NOMO-1 treated with dmso at 0.1 percent for 144 hours (cell line): ENCODE measurements around the gene NR2F1.

Source experiments
- DNase-seq: peaks from one replicate; lab custom pipeline; 2025; ENCODE audit not compliant: unreplicated experiment; lab: John Stamatoyannopoulos, UW

The NR2F1 gene

GRCh38 chr5:93590493-93590892 lies 7.5 kb downstream of the NR2F1 start:
- DNase-seq: no peak

- DNase-seq: no peak
Measured at GRCh38 chr5:93591323-93591945, 8.4 kb downstream of the NR2F1 start.

- DNase-seq: no peak
Measured at GRCh38 chr5:93592883-93593282, 9.9 kb downstream of the NR2F1 start.

- no peak for DNase-seq
Measured at GRCh38 chr5:93593476-93594131, 10.6 kb downstream of the NR2F1 start.

- no peak for DNase-seq
Measured at GRCh38 chr5:93594591-93595419, 11.8 kb downstream of the NR2F1 start.

GRCh38 chr5:93595420-93596147 lies 12.6 kb downstream of the NR2F1 start:
- DNase-seq: no peak

- DNase-seq: no peak
Measured at GRCh38 chr5:93596310-93596675, 13.3 kb downstream of the NR2F1 start.

- DNase-seq: peak; percentile 76
Measured at GRCh38 chr5:93596676-93597490, 13.9 kb downstream of the NR2F1 start.

- DNase-seq: no peak
Measured at GRCh38 chr5:93598091-93599000, 15.3 kb downstream of the NR2F1 start.

- DNase-seq: no peak
Measured at GRCh38 chr5:93599001-93599379, 16.0 kb downstream of the NR2F1 start.

GRCh38 chr5:93599399-93600120 lies 16.5 kb downstream of the NR2F1 start:
- DNase-seq: no peak

GRCh38 chr5:93600409-93601070 lies 17.5 kb downstream of the NR2F1 start:
- no peak for DNase-seq

GRCh38 chr5:93601071-93601801 lies 18.2 kb downstream of the NR2F1 start:
- DNase-seq: no peak

GRCh38 chr5:93601802-93602155 lies 18.8 kb downstream of the NR2F1 start:
- no peak for DNase-seq

- DNase-seq: no peak
Measured at GRCh38 chr5:93602241-93603077, 19.4 kb downstream of the NR2F1 start.

- DNase-seq: no peak
Measured at GRCh38 chr5:93603078-93603792, 20.2 kb downstream of the NR2F1 start.
